H1 (cell line): ENCODE results near the gene CAST. TPM values are rescaled to one million over a fixed set of nuclear protein-coding genes. Genes with fewer than 3 reads are reported as not detected.

ENCODE experiments used
- BACH1 ChIP-seq: IDR thresholded peaks from 2 replicates; pipeline ENCODE4 v1.6.1; 2012; ENCODE audit warnings: low read length, improper control_type of control experiment
- CREB1 ChIP-seq: IDR thresholded peaks from 2 replicates; pipeline ENCODE4 v1.6.1; 2012; ENCODE audit warnings: inconsistent platforms
- EP300 ChIP-seq, 2 experiments: IDR thresholded peaks; 1 replicate in 1 of 2; 2 replicates in 1 of 2; pipeline ENCODE4 v1.6.1; 2011 to 2012; ENCODE audit warnings: low read depth in 2 of 2, low read length in 2 of 2, mild to moderate bottlenecking in 2 of 2, borderline replicate concordance in 1 of 2, inconsistent platforms in 1 of 2, moderate library complexity in 1 of 2
- EZH2 ChIP-seq: fragments of 200-600 bp; sonication (generic); IDR thresholded peaks from 2 replicates; pipeline ENCODE4 v1.7.1; 2012; ENCODE audit warnings: low read depth, mild to moderate bottlenecking, moderate library complexity, low read length, inconsistent platforms; ENCODE audit not compliant: severe bottlenecking
- GTF2F1 ChIP-seq: IDR thresholded peaks from 2 replicates; pipeline ENCODE4 v1.6.1; 2012; ENCODE audit warnings: low read depth, low read length, improper control_type of control experiment, borderline replicate concordance
- HDAC6 ChIP-seq: IDR thresholded peaks from one replicate; pipeline ENCODE4 v1.7.1; 2012; ENCODE audit warnings: low read depth, mild to moderate bottlenecking, inconsistent platforms, low read length, moderate library complexity
- JUN ChIP-seq: IDR thresholded peaks from 2 replicates; pipeline ENCODE4 v1.6.1; 2011; ENCODE audit warnings: low read depth, mild to moderate bottlenecking, improper control_type of control experiment, low read length
- JUND ChIP-seq: IDR thresholded peaks from 2 replicates; pipeline ENCODE4 v1.6.1; 2011; ENCODE audit warnings: mild to moderate bottlenecking, improper control_type of control experiment, low read length
- KDM1A ChIP-seq: fragments of 200-600, 300-600 bp; sonication (generic); IDR thresholded peaks from 2 replicates; pipeline ENCODE4 v1.7.1; 2016; ENCODE audit warnings: mild to moderate bottlenecking, low read length, borderline replicate concordance
- KDM4A ChIP-seq: IDR thresholded peaks from one replicate; pipeline ENCODE4 v1.7.1; 2012; ENCODE audit warnings: low read depth, mild to moderate bottlenecking, moderate library complexity, low read length, inconsistent platforms; ENCODE audit not compliant: severe bottlenecking
- KDM5A ChIP-seq: fragments of 200-600 bp; IDR thresholded peaks from 2 replicates; pipeline ENCODE4 v1.7.1; 2012; ENCODE audit warnings: mild to moderate bottlenecking, low read length, inconsistent platforms, mixed read lengths
- MAFK ChIP-seq: IDR thresholded peaks from 2 replicates; pipeline ENCODE4 v1.6.1; 2012; ENCODE audit warnings: low read depth, mild to moderate bottlenecking, improper control_type of control experiment, low read length
- NRF1 ChIP-seq: IDR thresholded peaks from 2 replicates; pipeline ENCODE4 v1.6.1; 2011; ENCODE audit warnings: mild to moderate bottlenecking, low read depth, low read length, improper control_type of control experiment
- PHF8 ChIP-seq: fragments of 200-600 bp; sonication (generic); conservative IDR thresholded peaks from 2 replicates; pipeline ENCODE4 v1.7.1; 2012; ENCODE audit warnings: low read depth, mild to moderate bottlenecking, inconsistent platforms, low read length, moderate library complexity
- POLR2A ChIP-seq, 2 experiments: IDR thresholded peaks; 1 replicate in 1 of 2; 2 replicates in 1 of 2; pipeline ENCODE4 v1.6.1; 2011; ENCODE audit warnings: low read depth in 2 of 2, low read length in 2 of 2, mild to moderate bottlenecking in 2 of 2; ENCODE audit errors: control extremely low read depth in 1 of 2
- RNF2 ChIP-seq: fragments of 200-900, 300-1000 bp; sonication (generic); IDR thresholded peaks from 2 replicates; pipeline ENCODE4 v1.7.1; 2016; ENCODE audit warnings: borderline replicate concordance, low read depth, mild to moderate bottlenecking, antibody characterized with exemption, low read length; ENCODE audit not compliant: poor library complexity, severe bottlenecking; ENCODE audit errors: missing control alignments
- RXRA ChIP-seq: IDR thresholded peaks from 2 replicates; pipeline ENCODE4 v1.6.1; 2011; ENCODE audit warnings: low read depth, mild to moderate bottlenecking, low read length, moderate library complexity; ENCODE audit not compliant: insufficient read depth
- SIRT6 ChIP-seq: IDR thresholded peaks from one replicate; pipeline ENCODE4 v1.7.1; 2012; ENCODE audit warnings: low read length, inconsistent platforms
- SP1 ChIP-seq: IDR thresholded peaks from 2 replicates; pipeline ENCODE4 v1.6.1; 2011; ENCODE audit warnings: low read depth, low read length
- SRF ChIP-seq: IDR thresholded peaks from 2 replicates; pipeline ENCODE4 v1.6.1; 2011; ENCODE audit warnings: mild to moderate bottlenecking, low read depth, low read length, moderate library complexity
- TAF1 ChIP-seq: IDR thresholded peaks from 2 replicates; pipeline ENCODE4 v1.6.1; 2011; ENCODE audit warnings: mild to moderate bottlenecking, low read depth, low read length
- TAF7 ChIP-seq: optimal IDR thresholded peaks from 2 replicates; pipeline ENCODE3; 2011; ENCODE audit warnings: low read depth, mild to moderate bottlenecking, inconsistent platforms, low read length, moderate library complexity, borderline replicate concordance
- TBP ChIP-seq: IDR thresholded peaks from 2 replicates; pipeline ENCODE4 v1.6.1; 2011; ENCODE audit warnings: low read depth, low read length, improper control_type of control experiment
- polyA plus RNA-seq, 7 experiments: library from polyadenylated mRNA; depleted of rRNA in 3 of 7; stranded (reverse) in 5 of 7; unstranded in 2 of 7; fragments of >200 nt in 5 of 7; fragments of 200-250 nt in 2 of 7; gene quantifications; 1 replicate in 5 of 7; 2 replicates in 1 of 7; 4 replicates in 1 of 7; pipeline versions ENCODE4 v1.2.1 to v1.2.3, GENCODE V29; 2011 to 2013; ENCODE audit warnings: missing spikeins in 2 of 7, mixed read lengths in 2 of 7
- total RNA-seq: library from RNA; stranded (reverse); fragmentation: NEBNext Ultra II Directional; extraction: Animal tissue kit (Norgen Biotek cat#: 25700); gene quantifications from 2 replicates; pipeline ENCODE4 v1.2.1, GENCODE V29; 2021
- TF ChIP-seq, protein P1 (sequence below): IDR thresholded peaks from 2 replicates; pipeline ENCODE4 v1.6.1; 2011; ENCODE audit warnings: low read depth, mild to moderate bottlenecking, low read length; ENCODE audit not compliant: insufficient read depth

CAST gene
- total and polyA plus RNA-seq, 2 of the 8 experiments (the other 6 are each of a cell fraction or from before 2014, with no cell fraction given) = 9.0 to 48.2 TPM

GRCh38 chr5:96702503-96703383 is 40.6 kb downstream of the CAST start (continued):
- TF ChIP-seq KDM1A (no peak), NRF1 (no peak), KDM5A (no peak), RXRA (no peak), JUN (no peak), EZH2 (no peak), MAFK (no peak), SP1 (0 out of 2 replicates have a peak, but pooled peaks have one; percentile 12), TAF7 (peak; percentile 32), SRF (no peak), JUND (no peak), SIRT6 (no peak), POLR2A (IDR thresholded peaks at IDR 0.05; ENCODE audit: control extremely low read depth in 1 of 2, low read depth in 2 of 2, low read length in 2 of 2) (peak in 1 of 2 experiments; percentile 41; a peak in 1 of 3 replicates), CREB1 (peak; percentile 47; the same call in 1 of the 2 replicates), TBP (peak; percentile 67), BACH1 (peak; percentile 90), PHF8 (peak; percentile 63; the same call in 1 of the 2 replicates), HDAC6 (no peak), RNF2 (no peak), KDM4A (peak; percentile 81), EP300 (IDR thresholded peaks at IDR 0.05; ENCODE audit: borderline replicate concordance in 1 of 2, low read depth in 2 of 2, low read length in 2 of 2) (no peak), TAF1 (peak; percentile 81), GTF2F1 (no peak)
- TF ChIP-seq, protein P1, sequence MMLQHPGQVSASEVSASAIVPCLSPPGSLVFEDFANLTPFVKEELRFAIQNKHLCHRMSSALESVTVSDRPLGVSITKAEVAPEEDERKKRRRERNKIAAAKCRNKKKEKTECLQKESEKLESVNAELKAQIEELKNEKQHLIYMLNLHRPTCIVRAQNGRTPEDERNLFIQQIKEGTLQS = no peak
